ENCODE results near the gene SYNGR2.

The SYNGR2 gene

GRCh38 chr17:78143214-78144146 lies 24.9 kb upstream of the SYNGR2 start:
- no peak for DNase-seq (ENCODE audit: low read depth)

- no peak for DNase-seq (ENCODE audit: low read depth)
These were observed 24.1 kb upstream of the SYNGR2 start for GRCh38 chr17:78144147-78144719.

GRCh38 chr17:78144736-78145641 lies 23.4 kb upstream of the SYNGR2 start:
- no peak for DNase-seq (ENCODE audit: low read depth)

- no peak for DNase-seq (ENCODE audit: low read depth)
These were observed 21.9 kb upstream of the SYNGR2 start for GRCh38 chr17:78146471-78146869.

GRCh38 chr17:78146881-78147280 lies 21.5 kb upstream of the SYNGR2 start:
- DNase-seq (ENCODE audit: low read depth) = no peak

- DNase-seq (ENCODE audit: low read depth) = no peak
These were observed 20.9 kb upstream of the SYNGR2 start for GRCh38 chr17:78147315-78147998.

GRCh38 chr17:78148286-78149016 lies 19.9 kb upstream of the SYNGR2 start:
- DNase-seq (ENCODE audit: low read depth) = no peak

- DNase-seq (ENCODE audit: low read depth) = no peak
These were observed 16.8 kb upstream of the SYNGR2 start for GRCh38 chr17:78151514-78152008.

- no peak for DNase-seq (ENCODE audit: low read depth)
These were observed 13.2 kb upstream of the SYNGR2 start for GRCh38 chr17:78154903-78155811.

- DNase-seq (ENCODE audit: low read depth) = no peak
These were observed 8.7 kb upstream of the SYNGR2 start for GRCh38 chr17:78159575-78160158.

- no peak for DNase-seq (ENCODE audit: low read depth)
These were observed 4.3 kb upstream of the SYNGR2 start for GRCh38 chr17:78163881-78164747.

GRCh38 chr17:78164748-78165607 lies 3.4 kb upstream of the SYNGR2 start:
- DNase-seq (ENCODE audit: low read depth) = no peak

- DNase-seq (ENCODE audit: low read depth) = no peak
These were observed 2.0 kb upstream of the SYNGR2 start for GRCh38 chr17:78166416-78166815.

GRCh38 chr17:78168903-78169793 lies 767 bp downstream of the SYNGR2 start:
- peak; percentile 45 for DNase-seq (ENCODE audit: low read depth)

GRCh38 chr17:78170692-78171590 lies 2.6 kb downstream of the SYNGR2 start:
- no peak for DNase-seq (ENCODE audit: low read depth)

Measured in stimulated activated CD8-positive, alpha-beta memory T cell treated with anti-CD3 and anti-CD28 coated beads, Interleukin-12 subunit alpha, Interleukin-12 subunit beta, amount 100 ng/mL, for 4 hours (primary cell).